Spleen (tissue), 11 donors: ENCODE data around the gene E2F3. TPM values are rescaled to one million over a fixed set of nuclear protein-coding genes. Genes with fewer than 3 reads are reported as not detected.

Source experiments
- DNase-seq: peaks from one replicate; pipeline ENCODE4 v3.0.0-alpha.2; 2020
- H3K27ac ChIP-seq, 8 donors: fragments of 200-600 bp; sonication (generic) in 7 of 8; 1 replicate in 4 of 8; 2 replicates in 4 of 8; pipeline versions ENCODE4 v1.5.0 to v1.8.0; 2016 to 2021; ENCODE audit warnings: inconsistent platforms in 4 of 8, mild to moderate bottlenecking in 4 of 8, moderate library complexity in 1 of 8
- H3K27me3 ChIP-seq, 7 donors: fragments of 200-600 bp; sonication (generic) in 6 of 7; replicated peaks in 1 of 7; 1 replicate in 4 of 7; 2 replicates in 3 of 7; pipeline versions ENCODE4 v1.5.0 to v1.8.0; 2016 to 2021; ENCODE audit warnings: inconsistent platforms in 3 of 7, mild to moderate bottlenecking in 1 of 7
- H3K36me3 ChIP-seq, 6 donors: fragments of 200-600 bp; sonication (generic) in 5 of 6; 1 replicate in 4 of 6; 2 replicates in 2 of 6; pipeline versions ENCODE4 v1.5.0 to v1.8.0; 2016 to 2021; ENCODE audit warnings: inconsistent platforms in 2 of 6
- H3K4me1 ChIP-seq, 6 donors: fragments of 200-600 bp; sonication (generic) in 5 of 6; 1 replicate in 3 of 6; 2 replicates in 3 of 6; pipeline versions ENCODE4 v1.5.0 to v1.8.0; 2016 to 2021; ENCODE audit warnings: inconsistent platforms in 3 of 6
- H3K4me3 ChIP-seq, 8 donors: fragments of 200-600 bp; sonication (generic) in 7 of 8; 1 replicate in 4 of 8; 2 replicates in 4 of 8; pipeline versions ENCODE4 v1.5.0 to v1.8.0; 2016 to 2021; ENCODE audit warnings: inconsistent platforms in 4 of 8, mild to moderate bottlenecking in 4 of 8, moderate library complexity in 2 of 8
- H3K9me3 ChIP-seq, 8 donors: fragments of 200-600 bp; sonication (generic) in 7 of 8; 1 replicate in 4 of 8; 2 replicates in 4 of 8; pipeline versions ENCODE4 v1.5.0 to v1.8.0; 2016 to 2021; ENCODE audit warnings: inconsistent platforms in 4 of 8
- CTCF ChIP-seq, 11 experiments: fragments of 200-600 bp in 7 of 11; fragments of 450-650 bp in 4 of 11; sonication (generic) in 4 of 11; IDR thresholded peaks in 8 of 11; conservative IDR thresholded peaks in 3 of 11; 1 replicate in 7 of 11; 2 replicates in 4 of 11; pipeline versions ENCODE4 v1.4.0 to v1.8.0; 2016 to 2021; ENCODE audit warnings: antibody characterized with exemption in 11 of 11, inconsistent platforms in 4 of 11, mild to moderate bottlenecking in 1 of 11
- POLR2A ChIP-seq, 3 donors: fragments of 450-650 bp; IDR thresholded peaks; one replicate each; pipeline ENCODE4 v1.5.1; 2017; ENCODE audit warnings: antibody characterized with exemption in 3 of 3, mild to moderate bottlenecking in 1 of 3
- POLR2AphosphoS5 ChIP-seq, 3 donors: sonication (generic); formaldehyde crosslinking; IDR thresholded peaks; one replicate each; pipeline ENCODE4 v1.5.1; 2017; ENCODE audit warnings: antibody characterized with exemption in 3 of 3
- WGBS, 5 donors: extraction: QIAGEN DNeasy Blood & Tissue Kit in 3 of 5; methylation state at CpG; one replicate each; pipeline versions ENCODE4 v1.1.5 to v1.1.7; 2013 to 2018; 5-methylcytosine and 5-hydroxymethylcytosine counted together
- intact Hi-C: fragments of 100-400 bp; cut with DNase I; formaldehyde crosslinking; loops from one replicate; pipeline ENCODE4 v1.15.0; 2023; ENCODE audit warnings: low total_unique reads
- polyA plus RNA-seq, 3 donors: library from polyadenylated mRNA; stranded (reverse); fragments of 200-250 nt; gene quantifications; one replicate each; pipeline ENCODE4 v1.2.1, GENCODE V29; 2013
- total RNA-seq, 7 donors: library from RNA; depleted of rRNA in 3 of 7; stranded (reverse); fragments of >200 nt in 3 of 7; fragmentation: NEBNext Ultra II Directional in 4 of 7; extraction: Animal tissue kit (Norgen Biotek cat#: 25700) in 4 of 7; gene quantifications; one replicate each; pipeline versions ENCODE4 v1.1.0 to v1.2.1, GENCODE V29; 2016 to 2021
- donor health status: healthy with polysubstance abuse.
- donor health status: DM: no; HTN: no; CAD: no; lungs with moderate emphysema.
- donor health status: DM: no; HTN: no; CAD: no.
- donor health status: Bipolar disorder and iron deficiency.
- donor health status: healthy.
- donor health status: DM: no; HTN: no; CAD: no.
- donor health status: DM: yes; HTN: yes; CAD: no.

The E2F3 gene
- total and polyA plus RNA-seq, 10 donors: 5.8 to 22.9 (median 14.8) TPM

GRCh38 chr6:20454204-20454824 is 52.6 kb downstream of the E2F3 start:
- no peak for TF ChIP-seq POLR2AphosphoS5 (IDR thresholded peaks at IDR 0.05)
- no peak for TF ChIP-seq POLR2A (IDR thresholded peaks at IDR 0.05)
- no peak for TF ChIP-seq CTCF (IDR thresholded peaks at IDR 0.05 in 8 of 11, conservative IDR thresholded peaks at IDR 0.05 in 3 of 11)
- H3K9me3 ChIP-seq: no peaks in the 10 kb centered on the region
- H3K4me1 ChIP-seq: peaks cover 0 to 43% (median 4%) of the 10 kb centered on the region in 6 donors
- no peak overlapping the region for H3K27ac ChIP-seq
- WGBS, 5 donors: 83 to 94% (median 88%) methylated on average over 4 of the region's 4 CpGs
- H3K4me3 ChIP-seq: no peak overlapping the region
- DNase-seq: no peak
- no peaks in the 10 kb centered on the region for H3K27me3 ChIP-seq
- peaks cover 0 to 18% (median 0%) of the 10 kb centered on the region in 6 donors for H3K36me3 ChIP-seq
- intact Hi-C loops: no loop called here

- Histone ChIP-seq H3K4me3 (no peak overlapping the region), H3K27ac (peak overlapping the region in 1 of 8 donors; percentile 24), H3K27me3 (no peaks in the 10 kb centered on the region), H3K36me3 (peaks cover 0 to 18% (median 0%) of the 10 kb centered on the region in 6 donors), H3K9me3 (no peaks in the 10 kb centered on the region), H3K4me1 (peaks cover 0 to 37% (median 4%) of the 10 kb centered on the region in 6 donors)
- no peak for TF ChIP-seq POLR2A (IDR thresholded peaks at IDR 0.05)
- no peak for TF ChIP-seq POLR2AphosphoS5 (IDR thresholded peaks at IDR 0.05)
- TF ChIP-seq CTCF (IDR thresholded peaks at IDR 0.05 in 8 of 11, conservative IDR thresholded peaks at IDR 0.05 in 3 of 11): no peak
- intact Hi-C loops: no loop called here
- WGBS, 5 donors: 80 to 85% (median 83%) methylated on average over 5 of the region's 5 CpGs
- DNase-seq: no peak
Measured at GRCh38 chr6:20455251-20455940, 53.7 kb downstream of the E2F3 start.

- Histone ChIP-seq H3K27me3 (no peaks in the 10 kb centered on the region), H3K4me3 (no peak overlapping the region), H3K9me3 (no peaks in the 10 kb centered on the region), H3K27ac (peak overlapping the region in 2 of 8 donors; percentile 28 to 57), H3K36me3 (peaks cover 0 to 17% (median 0%) of the 10 kb centered on the region in 6 donors), H3K4me1 (peaks cover 0 to 39% (median 5%) of the 10 kb centered on the region in 6 donors)
- intact Hi-C loops: no loop called here
- TF ChIP-seq POLR2A (IDR thresholded peaks at IDR 0.05) (no peak), CTCF (IDR thresholded peaks at IDR 0.05 in 8 of 11, conservative IDR thresholded peaks at IDR 0.05 in 3 of 11) (no peak), POLR2AphosphoS5 (IDR thresholded peaks at IDR 0.05) (no peak)
- WGBS, 5 donors: 52 to 67% (median 59%) methylated on average over 8 of the region's 8 CpGs
- DNase-seq: no peak
Measured at GRCh38 chr6:20458027-20458894, 56.6 kb downstream of the E2F3 start.
